GM23338 (cell line): ENCODE results near the gene TFAP2B. TPM values are rescaled to one million over a fixed set of nuclear protein-coding genes. Genes with fewer than 3 reads are reported as not detected.

Source experiments
- ATAC-seq: fragments of 200-7000 bp; cut with Tn5 transposase; 3 replicates; pipeline ENCODE4 v1.9.1; 2020
- DNase-seq: peaks from one replicate; pipeline ENCODE4 v3.0.0-alpha.2; 2015; ENCODE audit warnings: low spot score
- H2AFZ ChIP-seq: fragments of 200-600 bp; sonication (generic); 2 replicates; pipeline ENCODE4 v1.8.0; 2016; ENCODE audit warnings: antibody characterized with exemption, mild to moderate bottlenecking, moderate library complexity
- H3F3A ChIP-seq: fragments of 200-600 bp; sonication (generic); replicated peaks from 2 replicates; pipeline ENCODE4 v1.8.0; 2017; ENCODE audit warnings: antibody characterized with exemption, mixed run types, low read depth
- H3K27ac ChIP-seq: fragments of 200-600 bp; sonication (generic); 2 replicates; pipeline ENCODE4 v1.6.1; 2016; ENCODE audit warnings: low read depth
- H3K27me3 ChIP-seq: fragments of 200-600 bp; sonication (generic); 2 replicates; pipeline ENCODE4 v1.8.0; 2016; ENCODE audit warnings: mild to moderate bottlenecking, mixed run types, moderate library complexity; ENCODE audit not compliant: insufficient read depth
- H3K36me3 ChIP-seq: fragments of 200-600 bp; sonication (generic); 2 replicates; pipeline ENCODE4 v1.8.0; 2016; ENCODE audit warnings: mild to moderate bottlenecking; ENCODE audit not compliant: insufficient read depth
- H3K4me1 ChIP-seq: fragments of 200-600 bp; sonication (generic); 2 replicates; pipeline ENCODE4 v1.8.0; 2016; ENCODE audit warnings: mild to moderate bottlenecking, moderate library complexity; ENCODE audit not compliant: insufficient read depth
- H3K4me2 ChIP-seq: fragments of 200-600 bp; sonication (generic); 2 replicates; pipeline ENCODE4 v1.7.1; 2017; ENCODE audit warnings: mixed run types
- H3K4me3 ChIP-seq: fragments of 200-600 bp; sonication (generic); 2 replicates; pipeline ENCODE4 v1.6.1; 2016; ENCODE audit warnings: mixed run types
- H3K79me2 ChIP-seq: fragments of 200-600 bp; sonication (generic); replicated peaks from 2 replicates; pipeline ENCODE4 v1.8.0; 2017; ENCODE audit warnings: mild to moderate bottlenecking; ENCODE audit not compliant: insufficient read depth
- H3K9me2 ChIP-seq: fragments of 200-600 bp; sonication (generic); 2 replicates; pipeline ENCODE4 v1.8.0; 2017; ENCODE audit not compliant: insufficient read depth
- H4K20me1 ChIP-seq: fragments of 200-600 bp; sonication (generic); replicated peaks from 2 replicates; pipeline ENCODE4 v1.8.0; 2017; ENCODE audit warnings: mild to moderate bottlenecking; ENCODE audit not compliant: insufficient read depth
- H3K27ac Mint-ChIP-seq: 2 replicates; pipeline ENCODE4 v1.8.0; 2020; ENCODE audit warnings: inconsistent platforms, mild to moderate bottlenecking, moderate library complexity, mixed read lengths
- H3K27me3 Mint-ChIP-seq: 3 replicates; pipeline ENCODE4 v1.8.0; 2022; ENCODE audit warnings: low read depth, mild to moderate bottlenecking, moderate library complexity, mixed read lengths, inconsistent platforms; ENCODE audit not compliant: insufficient read depth, poor library complexity
- H3K36me3 Mint-ChIP-seq: 3 replicates; pipeline ENCODE4 v1.8.0; 2021; ENCODE audit warnings: low read depth, mild to moderate bottlenecking, inconsistent platforms, moderate library complexity, mixed read lengths
- H3K4me1 Mint-ChIP-seq: 3 replicates; pipeline ENCODE4 v1.8.0; 2020; ENCODE audit warnings: mild to moderate bottlenecking, inconsistent platforms, mixed read lengths
- H3K4me3 Mint-ChIP-seq: 3 replicates; pipeline ENCODE4 v1.8.0; 2021; ENCODE audit warnings: moderate library complexity, mild to moderate bottlenecking, inconsistent platforms, mixed read lengths
- H3K9me3 Mint-ChIP-seq: 3 replicates; pipeline ENCODE4 v1.8.0; 2020; ENCODE audit warnings: moderate library complexity, mild to moderate bottlenecking, inconsistent platforms, mixed read lengths
- CREB1 ChIP-seq: fragments of 250-450 bp; sonication (Bioruptor Pico); IDR thresholded peaks from 2 replicates; pipeline ENCODE4 v1.5.0; 2020; ENCODE audit warnings: low read depth, mild to moderate bottlenecking, moderate library complexity
- CTCF ChIP-seq, 2 experiments: fragments of 200-600 bp in 1 of 2; sonication (generic) in 1 of 2; conservative IDR thresholded peaks; 2 replicates each; pipeline versions ENCODE4 v1.5.1 to v1.6.1; 2016 to 2017; ENCODE audit warnings: antibody characterized with exemption in 2 of 2, low read depth in 2 of 2, mild to moderate bottlenecking in 2 of 2, moderate library complexity in 1 of 2
- EZH2 ChIP-seq: fragments of 200-600 bp; sonication (generic); IDR thresholded peaks from one replicate; pipeline ENCODE4 v1.8.0; 2017; ENCODE audit warnings: antibody characterized with exemption, mild to moderate bottlenecking, low read depth; ENCODE audit not compliant: unreplicated experiment
- EZH2phosphoT487 ChIP-seq: fragments of 200-600 bp; sonication (generic); IDR thresholded peaks from one replicate; pipeline ENCODE4 v1.8.1; 2018; ENCODE audit warnings: antibody characterized with exemption; ENCODE audit not compliant: unreplicated experiment
- JUNB ChIP-seq: IDR thresholded peaks from one replicate; pipeline ENCODE4 v1.6.1; 2016; ENCODE audit warnings: antibody characterized with exemption; ENCODE audit not compliant: unreplicated experiment
- NANOG ChIP-seq: IDR thresholded peaks from 2 replicates; pipeline ENCODE4 v1.6.1; 2016; ENCODE audit warnings: antibody characterized with exemption, borderline replicate concordance
- REST ChIP-seq: IDR thresholded peaks from one replicate; pipeline ENCODE4 v1.6.1; 2018; ENCODE audit warnings: antibody characterized with exemption; ENCODE audit not compliant: unreplicated experiment
- STAT1 ChIP-seq: IDR thresholded peaks from one replicate; pipeline ENCODE4 v1.6.1; 2016; ENCODE audit warnings: antibody characterized with exemption; ENCODE audit not compliant: unreplicated experiment
- ZNF114 ChIP-seq: fragments of 250-450 bp; sonication (Bioruptor Pico); IDR thresholded peaks from 2 replicates; pipeline ENCODE4 v1.5.0; 2020; ENCODE audit warnings: mild to moderate bottlenecking, moderate library complexity
- ZNF331 ChIP-seq: fragments of 250-450 bp; sonication (Bioruptor Pico); IDR thresholded peaks from 2 replicates; pipeline ENCODE4 v1.5.0; 2020; ENCODE audit warnings: low read depth, mild to moderate bottlenecking, moderate library complexity
- ZNF462 ChIP-seq: fragments of 250-450 bp; sonication (Bioruptor Pico); IDR thresholded peaks from 2 replicates; pipeline ENCODE4 v1.5.0; 2020; ENCODE audit warnings: mild to moderate bottlenecking, moderate library complexity
- polyA plus RNA-seq: library from polyadenylated mRNA; unstranded; fragments of >200 nt; fragmentation: Nextera tagmentation; extraction: Ambion mirVana; gene quantifications from 2 replicates; pipeline ENCODE4 v1.2.1, GENCODE V29; 2016
- total RNA-seq: library from RNA; depleted of rRNA; stranded (reverse); fragments of >200 nt; shearing (Covaris generic); gene quantifications from 2 replicates; pipeline ENCODE4 v1.2.3, GENCODE V29; 2014

The TFAP2B gene
- total and polyA plus RNA-seq, 2 experiments from 2014 or later = not detected

GRCh38 chr6:50862176-50862575, 43.5 kb downstream of the TFAP2B start (continued):
- TF ChIP-seq CREB1 (CRISPR knock-in tag) (no peak), ZNF331 (CRISPR knock-in tag) (no peak), ZNF114 (no peak), STAT1 (no peak), CTCF (conservative IDR thresholded peaks at IDR 0.05; ENCODE audit: low read depth in 2 of 2) (no peak)

- Histone ChIP-seq H3F3A (no peaks in the 10 kb centered on the region), H3K27ac (no peak overlapping the region), H3K27me3 (no peaks in the 10 kb centered on the region), H3K4me2 (no peak overlapping the region), H2AFZ (no peak overlapping the region), H3K4me1 (peaks cover 19% of the 10 kb centered on the region; the same call in 1 of the 2 replicates), H3K36me3 (no peaks in the 10 kb centered on the region), H4K20me1 (no peaks in the 10 kb centered on the region), H3K79me2 (no peaks in the 10 kb centered on the region), H3K9me2 (no peaks in the 10 kb centered on the region), H3K4me3 (no peak overlapping the region)
- no peak for DNase-seq
- Mint-ChIP-seq H3K27ac (no peak overlapping the region), H3K4me1 (peaks cover 17% of the 10 kb centered on the region), H3K36me3 (no peaks in the 10 kb centered on the region), H3K9me3 (no peaks in the 10 kb centered on the region), H3K4me3 (no peak overlapping the region), H3K27me3 (peaks cover 2% of the 10 kb centered on the region)
- ATAC-seq = no peak
- TF ChIP-seq REST (no peak), NANOG (no peak), ZNF462 (no peak), EZH2phosphoT487 (no peak), CTCF (conservative IDR thresholded peaks at IDR 0.05; ENCODE audit: low read depth in 2 of 2) (no peak), JUNB (no peak), ZNF331 (CRISPR knock-in tag) (no peak), STAT1 (no peak), ZNF114 (no peak), EZH2 (no peak), CREB1 (CRISPR knock-in tag) (no peak)
Measured at GRCh38 chr6:50864601-50865000, 45.9 kb downstream of the TFAP2B start.
